HEK293 (cell line): Measurements from ENCODE around the gene RPGRIP1L.
A peak's percentile ranks its signal among the peaks of the same experiment; 100 is the strongest.

Experiments
- GLI2 ChIP-seq: fragments of 450-650 bp; formaldehyde crosslinking; IDR thresholded peaks from 2 replicates; pipeline ENCODE4; 2017; ENCODE audit warnings: missing biosample characterization, missing genetic modification characterization, low read depth, borderline replicate concordance
- GLI4 ChIP-seq: fragments of 450-650 bp; formaldehyde crosslinking; IDR thresholded peaks from 2 replicates; pipeline ENCODE4 v1.5.1; 2016; ENCODE audit warnings: missing biosample characterization, missing genetic modification characterization
- KLF1 ChIP-seq: fragments of 450-650 bp; formaldehyde crosslinking; IDR thresholded peaks from 2 replicates; pipeline ENCODE4 v1.5.1; 2016; ENCODE audit warnings: missing biosample characterization, missing genetic modification characterization
- SETDB1 ChIP-seq: IDR thresholded peaks from one replicate; pipeline ENCODE4 v1.6.1; 2017; ENCODE audit warnings: mild to moderate bottlenecking, low read length, moderate library complexity, mixed read lengths; ENCODE audit not compliant: insufficient read length
- ZBTB17 ChIP-seq: fragments of 450-650 bp; formaldehyde crosslinking; IDR thresholded peaks from 2 replicates; pipeline ENCODE4 v1.5.1; 2016; ENCODE audit warnings: missing biosample characterization, missing genetic modification characterization
- ZBTB7A ChIP-seq: fragments of 450-650 bp; formaldehyde crosslinking; IDR thresholded peaks from 2 replicates; pipeline ENCODE4 v1.5.1; 2016; ENCODE audit warnings: low read depth, missing biosample characterization, missing genetic modification characterization
- ZFP41 ChIP-seq: fragments of 450-650 bp; formaldehyde crosslinking; IDR thresholded peaks from 2 replicates; pipeline ENCODE4 v1.5.1; 2016; ENCODE audit warnings: missing biosample characterization, missing genetic modification characterization, borderline replicate concordance
- ZNF138 ChIP-seq: fragments of 450-650 bp; formaldehyde crosslinking; IDR thresholded peaks from 2 replicates; pipeline ENCODE4 v1.5.1; 2016; ENCODE audit warnings: missing biosample characterization, missing genetic modification characterization, borderline replicate concordance
- ZNF19 ChIP-seq: fragments of 450-650 bp; formaldehyde crosslinking; IDR thresholded peaks from 2 replicates; pipeline ENCODE4; 2016; ENCODE audit warnings: missing biosample characterization, missing genetic modification characterization, low read depth
- ZNF2 ChIP-seq: fragments of 450-650 bp; formaldehyde crosslinking; IDR thresholded peaks from 2 replicates; pipeline ENCODE4 v1.5.1; 2016; ENCODE audit warnings: missing biosample characterization, missing genetic modification characterization
- ZNF211 ChIP-seq: fragments of 450-650 bp; formaldehyde crosslinking; IDR thresholded peaks from 2 replicates; pipeline ENCODE4 v1.5.1; 2016; ENCODE audit warnings: low read depth, missing biosample characterization, missing genetic modification characterization
- ZNF37A ChIP-seq: fragments of 450-650 bp; IDR thresholded peaks from 2 replicates; pipeline ENCODE4 v1.5.1; 2018; ENCODE audit warnings: missing biosample characterization, missing genetic modification characterization
- ZNF426 ChIP-seq: fragments of 450-650 bp; formaldehyde crosslinking; IDR thresholded peaks from 2 replicates; pipeline ENCODE4 v1.5.1; 2017; ENCODE audit warnings: missing biosample characterization, missing genetic modification characterization, mild to moderate bottlenecking, inconsistent platforms, moderate library complexity
- ZNF473 ChIP-seq: fragments of 450-650 bp; formaldehyde crosslinking; IDR thresholded peaks from 2 replicates; pipeline ENCODE4 v1.5.1; 2017; ENCODE audit warnings: missing biosample characterization, missing genetic modification characterization
- ZNF549 ChIP-seq: fragments of 450-650 bp; IDR thresholded peaks from 2 replicates; pipeline ENCODE4 v1.5.1; 2018; ENCODE audit warnings: missing biosample characterization, missing genetic modification characterization, mild to moderate bottlenecking, inconsistent platforms, moderate library complexity
- ZNF555 ChIP-seq: fragments of 450-650 bp; formaldehyde crosslinking; conservative IDR thresholded peaks from 2 replicates; pipeline ENCODE4 v1.5.1; 2017; ENCODE audit warnings: missing biosample characterization, mild to moderate bottlenecking, missing genetic modification characterization, inconsistent platforms
- ZNF571 ChIP-seq: fragments of 450-650 bp; formaldehyde crosslinking; IDR thresholded peaks from 2 replicates; pipeline ENCODE4 v1.5.0; 2017; ENCODE audit warnings: missing biosample characterization, missing genetic modification characterization
- ZNF600 ChIP-seq: fragments of 450-650 bp; formaldehyde crosslinking; IDR thresholded peaks from 2 replicates; pipeline ENCODE4 v1.5.1; 2016; ENCODE audit warnings: missing biosample characterization, missing genetic modification characterization
- ZNF701 ChIP-seq: fragments of 450-650 bp; formaldehyde crosslinking; IDR thresholded peaks from 2 replicates; pipeline ENCODE4 v1.5.1; 2016; ENCODE audit warnings: missing biosample characterization, missing genetic modification characterization
- ZNF776 ChIP-seq: fragments of 450-650 bp; formaldehyde crosslinking; IDR thresholded peaks from 2 replicates; pipeline ENCODE4 v1.5.0; 2017; ENCODE audit warnings: missing biosample characterization, missing genetic modification characterization, borderline replicate concordance
- TF ChIP-seq, protein P1 (sequence below): fragments of 450-650 bp; formaldehyde crosslinking; conservative IDR thresholded peaks from 2 replicates; pipeline ENCODE4 v1.5.1; 2016; ENCODE audit warnings: low read depth, missing biosample characterization, missing genetic modification characterization
- TF ChIP-seq, protein P2 (sequence below): fragments of 450-650 bp; IDR thresholded peaks from 2 replicates; pipeline ENCODE4 v1.5.1; 2018; ENCODE audit warnings: missing biosample characterization, missing genetic modification characterization
- TF ChIP-seq, protein P3 (sequence below): fragments of 450-650 bp; formaldehyde crosslinking; IDR thresholded peaks from 2 replicates; pipeline ENCODE4 v1.5.1; 2016; ENCODE audit warnings: missing biosample characterization, missing genetic modification characterization
- TF ChIP-seq, protein P4 (sequence below): fragments of 450-650 bp; formaldehyde crosslinking; IDR thresholded peaks from 2 replicates; pipeline ENCODE4 v1.5.1; 2016; ENCODE audit warnings: missing biosample characterization, missing genetic modification characterization, borderline replicate concordance

The RPGRIP1L gene

DNA sequence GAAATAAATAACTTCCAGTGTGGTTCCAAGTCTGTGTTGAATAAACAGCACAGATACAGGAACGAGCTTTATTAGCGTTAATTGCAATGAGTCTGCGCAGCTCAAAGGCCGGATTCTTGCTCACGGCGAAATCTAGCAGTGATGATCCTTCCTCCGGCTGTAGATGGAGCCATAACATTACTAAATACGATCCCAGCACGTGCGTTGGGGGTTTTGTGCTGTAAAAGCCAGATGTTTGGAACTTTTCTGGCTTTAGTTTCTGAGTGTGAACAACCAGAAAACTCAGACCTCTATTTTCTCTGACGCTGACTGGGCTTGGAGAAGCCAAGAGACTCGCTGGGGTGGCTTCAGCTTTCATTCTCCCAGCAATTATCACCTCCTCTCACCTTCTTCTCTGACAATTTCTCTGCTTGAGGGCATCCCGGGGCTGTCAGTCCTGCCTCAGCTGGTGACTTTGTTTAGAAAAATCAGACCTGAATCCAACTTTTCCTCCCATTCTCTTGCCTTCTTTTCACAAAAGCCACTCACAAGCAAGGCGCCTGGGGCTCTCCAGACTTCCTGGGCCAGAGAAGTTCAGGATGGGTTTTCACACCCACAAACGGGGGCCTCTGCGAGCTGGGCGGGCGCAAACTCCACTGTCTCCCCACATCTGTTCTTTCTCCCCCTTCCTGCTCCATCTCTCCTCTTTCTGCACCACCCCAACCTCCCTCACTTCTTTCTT is 153.5 kb downstream of the RPGRIP1L start (continued):
- TF ChIP-seq, protein P1, sequence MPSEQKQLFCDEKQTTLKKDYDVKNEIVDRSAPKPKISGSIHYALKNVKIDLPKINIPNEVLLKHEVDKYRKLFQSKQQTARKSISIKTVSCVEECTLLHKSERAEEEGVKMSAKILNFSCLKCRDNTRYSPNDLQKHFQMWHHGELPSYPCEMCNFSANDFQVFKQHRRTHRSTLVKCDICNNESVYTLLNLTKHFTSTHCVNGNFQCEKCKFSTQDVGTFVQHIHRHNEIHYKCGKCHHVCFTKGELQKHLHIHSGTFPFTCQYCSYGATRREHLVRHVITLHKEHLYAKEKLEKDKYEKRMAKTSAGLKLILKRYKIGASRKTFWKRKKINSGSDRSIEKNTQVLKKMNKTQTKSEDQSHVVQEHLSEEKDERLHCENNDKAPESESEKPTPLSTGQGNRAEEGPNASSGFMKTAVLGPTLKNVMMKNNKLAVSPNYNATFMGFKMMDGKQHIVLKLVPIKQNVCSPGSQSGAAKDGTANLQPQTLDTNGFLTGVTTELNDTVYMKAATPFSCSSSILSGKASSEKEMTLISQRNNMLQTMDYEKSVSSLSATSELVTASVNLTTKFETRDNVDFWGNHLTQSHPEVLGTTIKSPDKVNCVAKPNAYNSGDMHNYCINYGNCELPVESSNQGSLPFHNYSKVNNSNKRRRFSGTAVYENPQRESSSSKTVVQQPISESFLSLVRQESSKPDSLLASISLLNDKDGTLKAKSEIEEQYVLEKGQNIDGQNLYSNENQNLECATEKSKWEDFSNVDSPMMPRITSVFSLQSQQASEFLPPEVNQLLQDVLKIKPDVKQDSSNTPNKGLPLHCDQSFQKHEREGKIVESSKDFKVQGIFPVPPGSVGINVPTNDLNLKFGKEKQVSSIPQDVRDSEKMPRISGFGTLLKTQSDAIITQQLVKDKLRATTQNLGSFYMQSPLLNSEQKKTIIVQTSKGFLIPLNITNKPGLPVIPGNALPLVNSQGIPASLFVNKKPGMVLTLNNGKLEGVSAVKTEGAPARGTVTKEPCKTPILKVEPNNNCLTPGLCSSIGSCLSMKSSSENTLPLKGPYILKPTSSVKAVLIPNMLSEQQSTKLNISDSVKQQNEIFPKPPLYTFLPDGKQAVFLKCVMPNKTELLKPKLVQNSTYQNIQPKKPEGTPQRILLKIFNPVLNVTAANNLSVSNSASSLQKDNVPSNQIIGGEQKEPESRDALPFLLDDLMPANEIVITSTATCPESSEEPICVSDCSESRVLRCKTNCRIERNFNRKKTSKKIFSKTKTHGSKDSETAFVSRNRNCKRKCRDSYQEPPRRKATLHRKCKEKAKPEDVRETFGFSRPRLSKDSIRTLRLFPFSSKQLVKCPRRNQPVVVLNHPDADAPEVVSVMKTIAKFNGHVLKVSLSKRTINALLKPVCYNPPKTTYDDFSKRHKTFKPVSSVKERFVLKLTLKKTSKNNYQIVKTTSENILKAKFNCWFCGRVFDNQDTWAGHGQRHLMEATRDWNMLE (tag by site-specific recombination): no peak
- 0 out of 2 replicates have a peak, but pooled peaks have one; percentile 27 for TF ChIP-seq ZNF600 (tag by site-specific recombination)
- no peak for TF ChIP-seq ZNF473 (tag by site-specific recombination)
- TF ChIP-seq ZNF138 (tag by site-specific recombination): no peak
- TF ChIP-seq ZNF426 (tag by site-specific recombination): no peak
- TF ChIP-seq, protein P2, sequence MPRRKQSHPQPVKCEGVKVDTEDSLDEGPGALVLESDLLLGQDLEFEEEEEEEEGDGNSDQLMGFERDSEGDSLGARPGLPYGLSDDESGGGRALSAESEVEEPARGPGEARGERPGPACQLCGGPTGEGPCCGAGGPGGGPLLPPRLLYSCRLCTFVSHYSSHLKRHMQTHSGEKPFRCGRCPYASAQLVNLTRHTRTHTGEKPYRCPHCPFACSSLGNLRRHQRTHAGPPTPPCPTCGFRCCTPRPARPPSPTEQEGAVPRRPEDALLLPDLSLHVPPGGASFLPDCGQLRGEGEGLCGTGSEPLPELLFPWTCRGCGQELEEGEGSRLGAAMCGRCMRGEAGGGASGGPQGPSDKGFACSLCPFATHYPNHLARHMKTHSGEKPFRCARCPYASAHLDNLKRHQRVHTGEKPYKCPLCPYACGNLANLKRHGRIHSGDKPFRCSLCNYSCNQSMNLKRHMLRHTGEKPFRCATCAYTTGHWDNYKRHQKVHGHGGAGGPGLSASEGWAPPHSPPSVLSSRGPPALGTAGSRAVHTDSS (tag by site-specific recombination): no peak
- no peak for TF ChIP-seq ZNF19 (tag by site-specific recombination)
- no peak for TF ChIP-seq ZBTB7A (tag by site-specific recombination)
- no peak for TF ChIP-seq ZNF571 (tag by site-specific recombination)
- TF ChIP-seq, protein P3, sequence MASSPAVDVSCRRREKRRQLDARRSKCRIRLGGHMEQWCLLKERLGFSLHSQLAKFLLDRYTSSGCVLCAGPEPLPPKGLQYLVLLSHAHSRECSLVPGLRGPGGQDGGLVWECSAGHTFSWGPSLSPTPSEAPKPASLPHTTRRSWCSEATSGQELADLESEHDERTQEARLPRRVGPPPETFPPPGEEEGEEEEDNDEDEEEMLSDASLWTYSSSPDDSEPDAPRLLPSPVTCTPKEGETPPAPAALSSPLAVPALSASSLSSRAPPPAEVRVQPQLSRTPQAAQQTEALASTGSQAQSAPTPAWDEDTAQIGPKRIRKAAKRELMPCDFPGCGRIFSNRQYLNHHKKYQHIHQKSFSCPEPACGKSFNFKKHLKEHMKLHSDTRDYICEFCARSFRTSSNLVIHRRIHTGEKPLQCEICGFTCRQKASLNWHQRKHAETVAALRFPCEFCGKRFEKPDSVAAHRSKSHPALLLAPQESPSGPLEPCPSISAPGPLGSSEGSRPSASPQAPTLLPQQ (tag by site-specific recombination): 0 out of 2 replicates have a peak, but pooled peaks have one; percentile 28
- no peak for TF ChIP-seq KLF1
- TF ChIP-seq ZNF211: no peak
- no peak for TF ChIP-seq GLI4
- no peak for TF ChIP-seq ZNF776 (tag by site-specific recombination)
- TF ChIP-seq, protein P4, sequence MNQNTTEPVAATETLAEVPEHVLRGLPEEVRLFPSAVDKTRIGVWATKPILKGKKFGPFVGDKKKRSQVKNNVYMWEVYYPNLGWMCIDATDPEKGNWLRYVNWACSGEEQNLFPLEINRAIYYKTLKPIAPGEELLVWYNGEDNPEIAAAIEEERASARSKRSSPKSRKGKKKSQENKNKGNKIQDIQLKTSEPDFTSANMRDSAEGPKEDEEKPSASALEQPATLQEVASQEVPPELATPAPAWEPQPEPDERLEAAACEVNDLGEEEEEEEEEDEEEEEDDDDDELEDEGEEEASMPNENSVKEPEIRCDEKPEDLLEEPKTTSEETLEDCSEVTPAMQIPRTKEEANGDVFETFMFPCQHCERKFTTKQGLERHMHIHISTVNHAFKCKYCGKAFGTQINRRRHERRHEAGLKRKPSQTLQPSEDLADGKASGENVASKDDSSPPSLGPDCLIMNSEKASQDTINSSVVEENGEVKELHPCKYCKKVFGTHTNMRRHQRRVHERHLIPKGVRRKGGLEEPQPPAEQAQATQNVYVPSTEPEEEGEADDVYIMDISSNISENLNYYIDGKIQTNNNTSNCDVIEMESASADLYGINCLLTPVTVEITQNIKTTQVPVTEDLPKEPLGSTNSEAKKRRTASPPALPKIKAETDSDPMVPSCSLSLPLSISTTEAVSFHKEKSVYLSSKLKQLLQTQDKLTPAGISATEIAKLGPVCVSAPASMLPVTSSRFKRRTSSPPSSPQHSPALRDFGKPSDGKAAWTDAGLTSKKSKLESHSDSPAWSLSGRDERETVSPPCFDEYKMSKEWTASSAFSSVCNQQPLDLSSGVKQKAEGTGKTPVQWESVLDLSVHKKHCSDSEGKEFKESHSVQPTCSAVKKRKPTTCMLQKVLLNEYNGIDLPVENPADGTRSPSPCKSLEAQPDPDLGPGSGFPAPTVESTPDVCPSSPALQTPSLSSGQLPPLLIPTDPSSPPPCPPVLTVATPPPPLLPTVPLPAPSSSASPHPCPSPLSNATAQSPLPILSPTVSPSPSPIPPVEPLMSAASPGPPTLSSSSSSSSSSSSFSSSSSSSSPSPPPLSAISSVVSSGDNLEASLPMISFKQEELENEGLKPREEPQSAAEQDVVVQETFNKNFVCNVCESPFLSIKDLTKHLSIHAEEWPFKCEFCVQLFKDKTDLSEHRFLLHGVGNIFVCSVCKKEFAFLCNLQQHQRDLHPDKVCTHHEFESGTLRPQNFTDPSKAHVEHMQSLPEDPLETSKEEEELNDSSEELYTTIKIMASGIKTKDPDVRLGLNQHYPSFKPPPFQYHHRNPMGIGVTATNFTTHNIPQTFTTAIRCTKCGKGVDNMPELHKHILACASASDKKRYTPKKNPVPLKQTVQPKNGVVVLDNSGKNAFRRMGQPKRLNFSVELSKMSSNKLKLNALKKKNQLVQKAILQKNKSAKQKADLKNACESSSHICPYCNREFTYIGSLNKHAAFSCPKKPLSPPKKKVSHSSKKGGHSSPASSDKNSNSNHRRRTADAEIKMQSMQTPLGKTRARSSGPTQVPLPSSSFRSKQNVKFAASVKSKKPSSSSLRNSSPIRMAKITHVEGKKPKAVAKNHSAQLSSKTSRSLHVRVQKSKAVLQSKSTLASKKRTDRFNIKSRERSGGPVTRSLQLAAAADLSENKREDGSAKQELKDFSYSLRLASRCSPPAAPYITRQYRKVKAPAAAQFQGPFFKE (tag by site-specific recombination): no peak
- no peak for TF ChIP-seq GLI2 (tag by site-specific recombination)
- TF ChIP-seq ZBTB17 (tag by site-specific recombination): no peak
- no peak for TF ChIP-seq ZFP41 (tag by site-specific recombination)
- TF ChIP-seq ZNF37A (tag by site-specific recombination): no peak
- no peak for TF ChIP-seq ZNF555
- TF ChIP-seq ZNF2: no peak
- TF ChIP-seq ZNF701 (tag by site-specific recombination): no peak
- TF ChIP-seq ZNF549: no peak
- no peak for TF ChIP-seq SETDB1
